Measurements from ENCODE around the gene VAMP7. TPM values are rescaled to one million over a fixed set of nuclear protein-coding genes. Genes with fewer than 3 reads are reported as not detected.

VAMP7 gene
- total and polyA plus RNA-seq, 4 donors, result 22.7 to 38.4 (median 32.8) TPM

GRCh38 chrX:155959018-155959587, 78.0 kb downstream of the VAMP7 start:
- no peak for DNase-seq
- no peaks in the 10 kb centered on the region for H3K4me1 ChIP-seq (ENCODE audit: control insufficient read depth in 5 of 5, insufficient read depth in 5 of 5, low read length in 5 of 5)
- no peak overlapping the region for H3K27ac ChIP-seq (ENCODE audit: low read depth in 1 of 2, low read length in 1 of 2)
- WGBS, 2 donors, result 72 to 75% methylated on average over 5 of the region's 5 CpGs
- no peak overlapping the region for H3K4me3 ChIP-seq
- no peak for ATAC-seq (ENCODE audit: insufficient read depth, low FRiP score)
- no peaks in the 10 kb centered on the region for H3K36me3 ChIP-seq (ENCODE audit: control insufficient read depth in 4 of 4, insufficient read depth in 4 of 4, low read length in 4 of 4)
- no peak overlapping the region for H3K9ac ChIP-seq (ENCODE audit: insufficient read depth in 1 of 2, low read length in 2 of 2)
- TF ChIP-seq CTCF (IDR thresholded peaks at IDR 0.05; ENCODE audit: control extremely low read depth, extremely low read depth), result no peak
- peaks cover 0 to 5% (median 3%) of the 10 kb centered on the region in 4 donors for H3K9me3 ChIP-seq (ENCODE audit: control insufficient read depth in 4 of 4, insufficient read depth in 3 of 4, low read length in 3 of 4)
- H3K27me3 ChIP-seq (ENCODE audit: control insufficient read depth in 3 of 3, insufficient read depth in 3 of 3, low read length in 2 of 3), result peaks cover 0 to 3% (median 0%) of the 10 kb centered on the region in 3 donors

GRCh38 chrX:155962906-155963305, 81.8 kb downstream of the VAMP7 start:
- Histone ChIP-seq H3K27ac (ENCODE audit: low read depth in 1 of 2, low read length in 1 of 2) (no peak overlapping the region), H3K9ac (ENCODE audit: insufficient read depth in 1 of 2, low read length in 2 of 2) (no peak overlapping the region), H3K9me3 (ENCODE audit: control insufficient read depth in 4 of 4, insufficient read depth in 3 of 4, low read length in 3 of 4) (peaks cover 0 to 5% (median 1%) of the 10 kb centered on the region in 4 donors), H3K4me3 (no peak overlapping the region), H3K27me3 (ENCODE audit: control insufficient read depth in 3 of 3, insufficient read depth in 3 of 3, low read length in 2 of 3) (peaks cover 0 to 3% (median 0%) of the 10 kb centered on the region in 3 donors), H3K36me3 (ENCODE audit: control insufficient read depth in 4 of 4, insufficient read depth in 4 of 4, low read length in 4 of 4) (no peaks in the 10 kb centered on the region), H3K4me1 (ENCODE audit: control insufficient read depth in 5 of 5, insufficient read depth in 5 of 5, low read length in 5 of 5) (no peaks in the 10 kb centered on the region)
- ATAC-seq (ENCODE audit: insufficient read depth, low FRiP score), result no peak
- DNase-seq, result no peak
- no peak for TF ChIP-seq CTCF (IDR thresholded peaks at IDR 0.05; ENCODE audit: control extremely low read depth, extremely low read depth)
- 42 to 48% methylated on average over 1 of the region's 1 CpG for WGBS, 2 donors

GRCh38 chrX:155966876-155967275, 85.7 kb downstream of the VAMP7 start:
- no peaks in the 10 kb centered on the region for H3K4me1 ChIP-seq (ENCODE audit: control insufficient read depth in 5 of 5, insufficient read depth in 5 of 5, low read length in 5 of 5)
- DNase-seq (no peak), ATAC-seq (ENCODE audit: insufficient read depth, low FRiP score) (no peak)
- H3K36me3 ChIP-seq (ENCODE audit: control insufficient read depth in 4 of 4, insufficient read depth in 4 of 4, low read length in 4 of 4), result no peaks in the 10 kb centered on the region
- H3K27ac ChIP-seq (ENCODE audit: low read depth in 1 of 2, low read length in 1 of 2), result no peak overlapping the region
- peak; percentile 39 for TF ChIP-seq CTCF (IDR thresholded peaks at IDR 0.05; ENCODE audit: control extremely low read depth, extremely low read depth)
- peaks cover 0 to 3% (median 0%) of the 10 kb centered on the region in 3 donors for H3K27me3 ChIP-seq (ENCODE audit: control insufficient read depth in 3 of 3, insufficient read depth in 3 of 3, low read length in 2 of 3)
- peaks cover 0 to 5% (median 3%) of the 10 kb centered on the region in 4 donors for H3K9me3 ChIP-seq (ENCODE audit: control insufficient read depth in 4 of 4, insufficient read depth in 3 of 4, low read length in 3 of 4)
- WGBS, 2 donors, result 41 to 44% methylated on average over 8 of the region's 8 CpGs
- H3K4me3 ChIP-seq, result no peak overlapping the region
- H3K9ac ChIP-seq (ENCODE audit: insufficient read depth in 1 of 2, low read length in 2 of 2), result no peak overlapping the region
